WTC11 (cell line): Measurements from ENCODE around the gene CETP.

Source experiments
- AFF4 ChIP-seq: sonication (generic); formaldehyde crosslinking; IDR thresholded peaks from 2 replicates; pipeline ENCODE4 v1.8.1; 2023; ENCODE audit warnings: mild to moderate bottlenecking, missing genetic modification reagents, borderline replicate concordance
- ATF1 ChIP-seq: sonication (generic); formaldehyde crosslinking; IDR thresholded peaks from 2 replicates; pipeline ENCODE4 v1.8.1; 2023; ENCODE audit warnings: mild to moderate bottlenecking, moderate library complexity, missing genetic modification reagents
- HMGXB4 ChIP-seq: sonication (generic); formaldehyde crosslinking; IDR thresholded peaks from 2 replicates; pipeline ENCODE4 v1.8.1; 2023; ENCODE audit warnings: mild to moderate bottlenecking, moderate library complexity, missing genetic modification reagents
- TCF7 ChIP-seq: sonication (generic); formaldehyde crosslinking; IDR thresholded peaks from 2 replicates; pipeline ENCODE4 v1.8.0; 2022; ENCODE audit warnings: mild to moderate bottlenecking, low read depth, missing genetic modification reagents, moderate library complexity
- ZNF121 ChIP-seq: sonication (generic); formaldehyde crosslinking; IDR thresholded peaks from 2 replicates; pipeline ENCODE4 v1.8.0; 2023; ENCODE audit warnings: missing genetic modification reagents
- TF ChIP-seq, protein P1 (sequence below): fragments of 200-600 bp; IDR thresholded peaks from 2 replicates; pipeline ENCODE4 v1.8.0; 2022; ENCODE audit warnings: antibody characterized with exemption
- TF ChIP-seq, protein P2 (sequence below): sonication (generic); formaldehyde crosslinking; IDR thresholded peaks from 2 replicates; pipeline ENCODE4 v1.8.1; 2023; ENCODE audit warnings: mild to moderate bottlenecking, missing genetic modification reagents
- TF ChIP-seq, protein P3 (sequence below): sonication (generic); formaldehyde crosslinking; IDR thresholded peaks from 2 replicates; pipeline ENCODE4 v1.8.0; 2022; ENCODE audit warnings: mild to moderate bottlenecking, missing genetic modification reagents

- no peak for TF ChIP-seq ATF1 (CRISPR knock-in tag)
- TF ChIP-seq HMGXB4: no peak
- TF ChIP-seq ZNF121 (CRISPR knock-in tag): no peak
- TF ChIP-seq, protein P1, sequence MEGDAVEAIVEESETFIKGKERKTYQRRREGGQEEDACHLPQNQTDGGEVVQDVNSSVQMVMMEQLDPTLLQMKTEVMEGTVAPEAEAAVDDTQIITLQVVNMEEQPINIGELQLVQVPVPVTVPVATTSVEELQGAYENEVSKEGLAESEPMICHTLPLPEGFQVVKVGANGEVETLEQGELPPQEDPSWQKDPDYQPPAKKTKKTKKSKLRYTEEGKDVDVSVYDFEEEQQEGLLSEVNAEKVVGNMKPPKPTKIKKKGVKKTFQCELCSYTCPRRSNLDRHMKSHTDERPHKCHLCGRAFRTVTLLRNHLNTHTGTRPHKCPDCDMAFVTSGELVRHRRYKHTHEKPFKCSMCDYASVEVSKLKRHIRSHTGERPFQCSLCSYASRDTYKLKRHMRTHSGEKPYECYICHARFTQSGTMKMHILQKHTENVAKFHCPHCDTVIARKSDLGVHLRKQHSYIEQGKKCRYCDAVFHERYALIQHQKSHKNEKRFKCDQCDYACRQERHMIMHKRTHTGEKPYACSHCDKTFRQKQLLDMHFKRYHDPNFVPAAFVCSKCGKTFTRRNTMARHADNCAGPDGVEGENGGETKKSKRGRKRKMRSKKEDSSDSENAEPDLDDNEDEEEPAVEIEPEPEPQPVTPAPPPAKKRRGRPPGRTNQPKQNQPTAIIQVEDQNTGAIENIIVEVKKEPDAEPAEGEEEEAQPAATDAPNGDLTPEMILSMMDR: no peak
- no peak for TF ChIP-seq AFF4
- TF ChIP-seq TCF7: no peak
- TF ChIP-seq, protein P2, sequence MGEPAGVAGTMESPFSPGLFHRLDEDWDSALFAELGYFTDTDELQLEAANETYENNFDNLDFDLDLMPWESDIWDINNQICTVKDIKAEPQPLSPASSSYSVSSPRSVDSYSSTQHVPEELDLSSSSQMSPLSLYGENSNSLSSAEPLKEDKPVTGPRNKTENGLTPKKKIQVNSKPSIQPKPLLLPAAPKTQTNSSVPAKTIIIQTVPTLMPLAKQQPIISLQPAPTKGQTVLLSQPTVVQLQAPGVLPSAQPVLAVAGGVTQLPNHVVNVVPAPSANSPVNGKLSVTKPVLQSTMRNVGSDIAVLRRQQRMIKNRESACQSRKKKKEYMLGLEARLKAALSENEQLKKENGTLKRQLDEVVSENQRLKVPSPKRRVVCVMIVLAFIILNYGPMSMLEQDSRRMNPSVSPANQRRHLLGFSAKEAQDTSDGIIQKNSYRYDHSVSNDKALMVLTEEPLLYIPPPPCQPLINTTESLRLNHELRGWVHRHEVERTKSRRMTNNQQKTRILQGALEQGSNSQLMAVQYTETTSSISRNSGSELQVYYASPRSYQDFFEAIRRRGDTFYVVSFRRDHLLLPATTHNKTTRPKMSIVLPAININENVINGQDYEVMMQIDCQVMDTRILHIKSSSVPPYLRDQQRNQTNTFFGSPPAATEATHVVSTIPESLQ (CRISPR knock-in tag): no peak
- TF ChIP-seq, protein P3, sequence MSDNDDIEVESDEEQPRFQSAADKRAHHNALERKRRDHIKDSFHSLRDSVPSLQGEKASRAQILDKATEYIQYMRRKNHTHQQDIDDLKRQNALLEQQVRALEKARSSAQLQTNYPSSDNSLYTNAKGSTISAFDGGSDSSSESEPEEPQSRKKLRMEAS: no peak
These were observed 16.2 kb downstream of the CETP start for GRCh38 chr16:56977823-56978430.
